Gastroesophageal sphincter (tissue), 4 donors: ENCODE data around the gene USP9X. TPM values are rescaled to one million over a fixed set of nuclear protein-coding genes. Genes with fewer than 3 reads are reported as not detected.
"Not testable (repeated sequence)": the region's sequence is repeated elsewhere in the genome, so short reads cannot be mapped to it uniquely, and the experiment has no call there.

Source experiments
- ATAC-seq: fragments of 150-250 bp; one replicate; pipeline ENCODE4 v1.9.1; 2016; ENCODE audit warnings: mild to moderate bottlenecking, moderate library complexity
- H3K27ac ChIP-seq, 4 donors: fragments of 200-600 bp; sonication (generic) in 3 of 4; 1 replicate in 3 of 4; 2 replicates in 1 of 4; pipeline ENCODE4 v1.5.1; 2016 to 2019
- H3K27me3 ChIP-seq: fragments of 200-600 bp; sonication (generic); one replicate; pipeline ENCODE4 v1.5.1; 2019
- H3K36me3 ChIP-seq, 2 donors: fragments of 200-600 bp; sonication (generic); one replicate each; pipeline ENCODE4 v1.5.1; 2019; ENCODE audit warnings: control low read depth in 1 of 2
- H3K4me1 ChIP-seq, 3 donors: fragments of 200-600 bp; sonication (generic); 1 replicate in 2 of 3; 2 replicates in 1 of 3; pipeline ENCODE4 v1.5.1; 2016 to 2019; ENCODE audit warnings: control low read depth in 2 of 3
- H3K4me3 ChIP-seq, 2 donors: fragments of 200-600 bp; sonication (generic); one replicate each; pipeline ENCODE4 v1.5.1; 2019; ENCODE audit warnings: mild to moderate bottlenecking in 1 of 2, moderate library complexity in 1 of 2
- H3K9me3 ChIP-seq, 3 donors: fragments of 200-600 bp; sonication (generic); one replicate each; pipeline ENCODE4 v1.5.1; 2017 to 2019; ENCODE audit warnings: control low read depth in 2 of 3
- CTCF ChIP-seq, 4 experiments: fragments of 200-600 bp in 2 of 4; fragments of 450-650 bp in 2 of 4; sonication (generic) in 1 of 4; IDR thresholded peaks; one replicate each; pipeline ENCODE4 v1.5.1; 2017 to 2019; ENCODE audit warnings: antibody characterized with exemption in 4 of 4, mild to moderate bottlenecking in 2 of 4, moderate library complexity in 2 of 4
- EP300 ChIP-seq: sonication (generic); formaldehyde crosslinking; IDR thresholded peaks from one replicate; pipeline ENCODE4 v1.6.1; 2017; ENCODE audit warnings: antibody characterized with exemption, mild to moderate bottlenecking
- POLR2A ChIP-seq, 2 donors: fragments of 450-650 bp; IDR thresholded peaks; one replicate each; pipeline ENCODE4 v1.6.1; 2017; ENCODE audit warnings: antibody characterized with exemption in 2 of 2, mild to moderate bottlenecking in 2 of 2, moderate library complexity in 1 of 2
- POLR2AphosphoS5 ChIP-seq: sonication (generic); formaldehyde crosslinking; IDR thresholded peaks from one replicate; pipeline ENCODE4 v1.6.1; 2017; ENCODE audit warnings: antibody characterized with exemption
- WGBS, 2 donors: methylation state at CpG; one replicate each; pipeline ENCODE4 v1.1.5; 2018; ENCODE audit warnings: low coverage in 1 of 2; 5-methylcytosine and 5-hydroxymethylcytosine counted together
- total RNA-seq, 4 donors: library from RNA; depleted of rRNA; stranded (reverse); fragments of >200 nt; gene quantifications; one replicate each; pipeline ENCODE4 v1.1.0, GENCODE V29; 2016

USP9X gene
- total RNA-seq, 4 donors from 2014 or later: 113 to 141 (median 130) TPM

- Histone ChIP-seq H3K27me3 (no peaks in the 10 kb centered on the region), H3K9me3 (no peaks in the 10 kb centered on the region), H3K4me1 (peaks cover 0 to 5% (median 0%) of the 10 kb centered on the region in 3 donors), H3K36me3 (peaks cover 0 to 34% of the 10 kb centered on the region in 2 donors), H3K4me3 (no peak overlapping the region), H3K27ac (no peak overlapping the region)
- WGBS, 2 donors: 43 to 49% methylated on average over 1 to 3 of the region's 4 CpGs
- ATAC-seq: no peak
- TF ChIP-seq CTCF (IDR thresholded peaks at IDR 0.05) (no peak), POLR2A (IDR thresholded peaks at IDR 0.05) (no peak), EP300 (no peak), POLR2AphosphoS5 (no peak)
Observed at GRCh38 chrX:41148553-41148952, 63.3 kb downstream of the USP9X start.

GRCh38 chrX:41150043-41150442, 64.8 kb downstream of the USP9X start:
- no peak for TF ChIP-seq POLR2A (IDR thresholded peaks at IDR 0.05)
- TF ChIP-seq EP300: no peak
- TF ChIP-seq POLR2AphosphoS5: no peak
- TF ChIP-seq CTCF (IDR thresholded peaks at IDR 0.05): no peak
- H3K27me3 ChIP-seq: no peaks in the 10 kb centered on the region
- 79 to 80% methylated on average over 6 to 7 of the region's 7 CpGs for WGBS, 2 donors
- no peak overlapping the region for H3K27ac ChIP-seq
- H3K36me3 ChIP-seq: peaks cover 0 to 29% of the 10 kb centered on the region in 2 donors
- no peaks in the 10 kb centered on the region for H3K9me3 ChIP-seq
- H3K4me1 ChIP-seq: peaks cover 0 to 5% (median 0%) of the 10 kb centered on the region in 3 donors
- ATAC-seq: no peak
- no peak overlapping the region for H3K4me3 ChIP-seq

- H3K4me3 ChIP-seq, H3K4me1 ChIP-seq, H3K27me3 ChIP-seq, H3K27ac ChIP-seq, H3K9me3 ChIP-seq, ATAC-seq: not testable (repeated sequence)
- H3K36me3 ChIP-seq: peaks cover 0 to 35% of the 10 kb centered on the region in 2 donors
- 100% methylated on average over 3 to 8 of the region's 12 CpGs for WGBS, 2 donors
Observed at GRCh38 chrX:41151726-41152125, 66.5 kb downstream of the USP9X start.

GRCh38 chrX:41152221-41152620, 67.0 kb downstream of the USP9X start:
- 84 to 98% methylated on average over 4 of the region's 4 CpGs for WGBS, 2 donors

GRCh38 chrX:41153448-41153847, 68.2 kb downstream of the USP9X start:
- TF ChIP-seq POLR2A (IDR thresholded peaks at IDR 0.05) (no peak), POLR2AphosphoS5 (no peak), CTCF (IDR thresholded peaks at IDR 0.05) (no peak), EP300 (no peak)
- Histone ChIP-seq H3K4me1 (no peaks in the 10 kb centered on the region), H3K27ac (no peak overlapping the region), H3K27me3 (no peaks in the 10 kb centered on the region), H3K9me3 (no peaks in the 10 kb centered on the region), H3K36me3 (peaks cover 0 to 31% of the 10 kb centered on the region in 2 donors), H3K4me3 (no peak overlapping the region)
- 69 to 79% methylated on average over 2 of the region's 2 CpGs for WGBS, 2 donors
- no peak for ATAC-seq

More at GRCh38 chrX:41152221-41152620, 67.0 kb downstream of the USP9X start:
- no peaks in the 10 kb centered on the region for H3K9me3 ChIP-seq
- no peaks in the 10 kb centered on the region for H3K4me1 ChIP-seq
- H3K27me3 ChIP-seq: no peaks in the 10 kb centered on the region
- H3K36me3 ChIP-seq: peaks cover 0 to 35% of the 10 kb centered on the region in 2 donors
- no peak for TF ChIP-seq POLR2AphosphoS5
- H3K27ac ChIP-seq: no peak overlapping the region
- no peak overlapping the region for H3K4me3 ChIP-seq
- ATAC-seq: no peak

- H3K36me3 ChIP-seq: peaks cover 0 to 26% of the 10 kb centered on the region in 2 donors
- no peak overlapping the region for H3K27ac ChIP-seq
- H3K9me3 ChIP-seq: no peaks in the 10 kb centered on the region
- no peaks in the 10 kb centered on the region for H3K4me1 ChIP-seq
- H3K27me3 ChIP-seq: no peaks in the 10 kb centered on the region
- no peak overlapping the region for H3K4me3 ChIP-seq
- TF ChIP-seq POLR2AphosphoS5 (no peak), CTCF (IDR thresholded peaks at IDR 0.05) (no peak), EP300 (no peak), POLR2A (IDR thresholded peaks at IDR 0.05) (no peak)
- WGBS, 2 donors: 69 to 92% methylated on average over 1 to 2 of the region's 2 CpGs
- ATAC-seq: no peak
Observed at GRCh38 chrX:41153957-41154356, 68.7 kb downstream of the USP9X start.
